ENCODE results near the gene FN3KRP. TPM values are rescaled to one million over a fixed set of nuclear protein-coding genes. Genes with fewer than 3 reads are reported as not detected.

FN3KRP gene, protein sequence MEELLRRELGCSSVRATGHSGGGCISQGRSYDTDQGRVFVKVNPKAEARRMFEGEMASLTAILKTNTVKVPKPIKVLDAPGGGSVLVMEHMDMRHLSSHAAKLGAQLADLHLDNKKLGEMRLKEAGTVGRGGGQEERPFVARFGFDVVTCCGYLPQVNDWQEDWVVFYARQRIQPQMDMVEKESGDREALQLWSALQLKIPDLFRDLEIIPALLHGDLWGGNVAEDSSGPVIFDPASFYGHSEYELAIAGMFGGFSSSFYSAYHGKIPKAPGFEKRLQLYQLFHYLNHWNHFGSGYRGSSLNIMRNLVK
- total RNA-seq (10 to 100 TPM in 8 of 9 donors, 1 to 10 TPM in 1; 6.8 to 41.2 (median 25.1) TPM), polyA plus RNA-seq (10 to 100 TPM; 25.7 to 37.3 (median 30.6) TPM)
- long read RNA-seq, donor 1, transcript FN3KRP-201 (6 exons, 1,849 nt), result major isoform, 16 of 17 reads
- long read RNA-seq, donor 1, partial matches to known transcripts, result 0 of 17 reads
- long read RNA-seq, donor 1, other reads (novel, unspliced or antisense), result 0 of 17 reads
- long read RNA-seq, donor 2, transcript FN3KRP-201 (6 exons, 1,849 nt), result major isoform, 6 of 7 reads
- long read RNA-seq, donor 2, partial matches to known transcripts, result 0 of 7 reads
- long read RNA-seq, donor 2, other reads (novel, unspliced or antisense), result 0 of 7 reads
- long read RNA-seq, donor 3, transcript FN3KRP-201 (6 exons, 1,849 nt), result major isoform, 15 of 15 reads
- long read RNA-seq, donor 3, partial matches to known transcripts, result 0 of 15 reads
- long read RNA-seq, donor 3, other reads (novel, unspliced or antisense), result 0 of 15 reads
- long read RNA-seq, donor 4, transcript FN3KRP-201 (6 exons, 1,849 nt), result major isoform, 11 of 14 reads
- long read RNA-seq, donor 4, partial matches to known transcripts, result 1 of 14 reads
- long read RNA-seq, donor 4, other reads (novel, unspliced or antisense), result 2 of 14 reads
- long read RNA-seq, donor 5, transcript FN3KRP-201 (6 exons, 1,849 nt), result major isoform, 118 of 122 reads
- long read RNA-seq, donor 5, partial matches to known transcripts, result 2 of 122 reads
- long read RNA-seq, donor 5, other reads (novel, unspliced or antisense), result 2 of 122 reads
- long read RNA-seq, donor 6, transcript FN3KRP-201 (6 exons, 1,849 nt), result major isoform, 16 of 18 reads
- long read RNA-seq, donor 6, partial matches to known transcripts, result 1 of 18 reads
- long read RNA-seq, donor 6, other reads (novel, unspliced or antisense), result 1 of 18 reads
- long read RNA-seq, donor 7, partial matches to known transcripts, result 0 of 4 reads
- long read RNA-seq, donor 7, other reads (novel, unspliced or antisense), result 0 of 4 reads
- long read RNA-seq, donor 8, transcript FN3KRP-201 (6 exons, 1,849 nt), result major isoform, 26 of 26 reads
- long read RNA-seq, donor 8, partial matches to known transcripts, result 0 of 26 reads
- long read RNA-seq, donor 8, other reads (novel, unspliced or antisense), result 0 of 26 reads
- long read RNA-seq, donor 9, transcript FN3KRP-201 (6 exons, 1,849 nt), result major isoform, 8 of 8 reads
- long read RNA-seq, donor 9, partial matches to known transcripts, result 0 of 8 reads
- long read RNA-seq, donor 9, other reads (novel, unspliced or antisense), result 0 of 8 reads
- long read RNA-seq, donor 10, transcript FN3KRP-201 (6 exons, 1,849 nt), result major isoform, 5 of 6 reads
- long read RNA-seq, donor 10, partial matches to known transcripts, result 0 of 6 reads
- long read RNA-seq, donor 10, other reads (novel, unspliced or antisense), result 0 of 6 reads

- intact Hi-C loops (cut with DNase I), result loop anchor here in 1 of 2 donors (10.0 kb wide), 1 partner anchor 92 kb away; no protein-coding TSS in a partner anchor
- peak; percentile 89 to 98 (median 96) for DNase-seq
- peak within 1 kb of the TSS; percentile 25 to 73 (median 64) for H3K4me3 ChIP-seq
- H3K36me3 ChIP-seq (replicated peaks in 1 of 2), result peaks cover 0 to 21% of the 10 kb centered on the region in 2 donors
- TF ChIP-seq POLR2A (IDR thresholded peaks at IDR 0.05) (peak; percentile 35 to 57), CTCF (IDR thresholded peaks at IDR 0.05) (no peak)
- H3K27me3 ChIP-seq, result no peaks in the 10 kb centered on the region
- 0 to 1% (median 0%) methylated on average over 3 to 75 of the region's 75 CpGs for WGBS, 4 donors
- H3K4me1 ChIP-seq (replicated peaks in 1 of 2), result peaks cover 9 to 18% of the 10 kb centered on the region in 2 donors
- H3K9me3 ChIP-seq (replicated peaks in 1 of 3), result no peaks in the 10 kb centered on the region
- H3K27ac ChIP-seq, result peak within 1 kb of the TSS in 4 of 5 donors; percentile 40 to 66 (median 56)
These were observed at the start of gene FN3KRP for GRCh38 chr17:82716203-82717010. FN3KRP (plus strand) TSS chr17:82716706; CDS start chr17:82716756, 50 bp downstream.

DNA sequence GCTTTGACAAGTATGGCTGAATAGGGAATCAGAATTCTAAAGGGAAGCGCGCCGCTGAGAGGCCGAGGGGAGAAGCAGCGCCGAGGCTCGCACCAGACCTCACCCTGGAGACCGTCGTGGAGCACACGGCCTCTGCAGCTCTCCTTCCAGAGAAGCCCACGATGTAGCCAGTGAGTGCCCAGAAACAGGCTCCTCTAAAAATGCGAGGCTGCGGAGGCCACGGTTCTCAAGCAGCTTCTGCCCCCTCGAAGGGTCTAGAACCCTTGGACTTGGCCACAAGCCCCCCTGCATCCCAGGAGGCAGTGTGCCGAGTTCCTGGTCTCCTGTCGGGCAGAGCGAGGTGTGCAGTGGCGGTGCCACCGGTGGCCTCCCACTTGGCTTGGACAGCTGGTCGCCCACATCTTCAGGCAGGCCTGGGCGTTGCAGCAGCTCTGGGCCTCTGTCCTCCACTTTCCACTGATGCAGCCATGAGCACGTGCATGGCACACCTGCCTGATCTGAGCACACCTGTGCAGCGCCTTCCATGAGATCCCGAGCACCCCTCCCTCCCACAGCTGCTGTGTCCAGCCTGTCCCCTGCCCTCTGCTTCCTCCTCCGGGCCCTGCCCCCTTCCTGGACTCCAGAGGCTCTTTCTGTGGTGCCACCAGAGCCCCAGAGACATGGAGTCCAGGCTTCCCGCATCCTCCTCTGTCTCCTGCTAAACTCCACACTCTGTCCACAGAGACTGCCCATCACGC, 49.4 kb upstream of the FN3KRP start:
- no peaks in the 10 kb centered on the region for H3K9me3 ChIP-seq (replicated peaks in 1 of 3)
- intact Hi-C loops (cut with DNase I), result no loop called here
- 92 to 96% (median 92%) methylated on average over 9 to 28 of the region's 28 CpGs for WGBS, 4 donors
- peaks cover 7% of the 10 kb centered on the region in 2 donors for H3K4me1 ChIP-seq (replicated peaks in 1 of 2)
- H3K36me3 ChIP-seq (replicated peaks in 1 of 2), result no peaks in the 10 kb centered on the region
- DNase-seq, result no peak
- H3K27ac ChIP-seq, result no peak overlapping the region
- no peaks in the 10 kb centered on the region for H3K27me3 ChIP-seq
- TF ChIP-seq CTCF (IDR thresholded peaks at IDR 0.05) (no peak), POLR2A (IDR thresholded peaks at IDR 0.05) (no peak)
- H3K4me3 ChIP-seq, result no peak overlapping the region

GRCh38 chr17:82667668-82668000, 48.9 kb upstream of the FN3KRP start:
- DNase-seq, result no peak
- H3K36me3 ChIP-seq (replicated peaks in 1 of 2), result no peaks in the 10 kb centered on the region
- H3K9me3 ChIP-seq (replicated peaks in 1 of 3), result no peaks in the 10 kb centered on the region
- intact Hi-C loops (cut with DNase I), result no loop called here
- no peak overlapping the region for H3K4me3 ChIP-seq
- H3K27ac ChIP-seq, result no peak overlapping the region
- WGBS, 4 donors, result 94 to 96% (median 95%) methylated on average over 14 to 15 of the region's 15 CpGs
- H3K4me1 ChIP-seq (replicated peaks in 1 of 2), result peaks cover 7% of the 10 kb centered on the region in 2 donors
- TF ChIP-seq CTCF (IDR thresholded peaks at IDR 0.05), result no peak
- TF ChIP-seq POLR2A (IDR thresholded peaks at IDR 0.05), result no peak
- H3K27me3 ChIP-seq, result no peaks in the 10 kb centered on the region

Data from adrenal gland (tissue), 19 donors.